Neural progenitor cell (in vitro differentiated cells): ENCODE measurements around the gene BRIX1. TPM values are rescaled to one million over a fixed set of nuclear protein-coding genes. Genes with fewer than 3 reads are reported as not detected.

Source experiments
- DNase-seq: peaks from one replicate; pipeline ENCODE4 v3.0.0-alpha.2; 2016; ENCODE audit warnings: low spot score
- H2AFZ ChIP-seq: fragments of 200-600 bp; sonication (generic); replicated peaks from 2 replicates; pipeline ENCODE4 v1.6.1; 2016; ENCODE audit warnings: antibody characterized with exemption
- H3F3A ChIP-seq: fragments of 200-600 bp; sonication (generic); 2 replicates; pipeline ENCODE4 v1.6.1; 2016; ENCODE audit warnings: antibody characterized with exemption, low read depth
- H3K27ac ChIP-seq: fragments of 200-600 bp; sonication (generic); 2 replicates; pipeline ENCODE4 v1.5.1; 2016; ENCODE audit warnings: mild to moderate bottlenecking
- H3K27me3 ChIP-seq: fragments of 200-600 bp; sonication (generic); 2 replicates; pipeline ENCODE4 v1.6.1; 2016; ENCODE audit warnings: mild to moderate bottlenecking, moderate library complexity
- H3K36me3 ChIP-seq: fragments of 200-600 bp; sonication (generic); 2 replicates; pipeline ENCODE4 v1.5.1; 2016
- H3K4me1 ChIP-seq: fragments of 200-600 bp; sonication (generic); 2 replicates; pipeline ENCODE4 v1.6.1; 2016; ENCODE audit warnings: mixed run types
- H3K4me2 ChIP-seq: fragments of 200-600 bp; sonication (generic); 2 replicates; pipeline ENCODE4 v1.6.1; 2016
- H3K4me3 ChIP-seq: fragments of 200-600 bp; sonication (generic); 2 replicates; pipeline ENCODE4 v1.5.1; 2016
- H3K79me2 ChIP-seq: fragments of 200-600 bp; sonication (generic); 2 replicates; pipeline ENCODE4 v1.6.1; 2016; ENCODE audit warnings: low read depth
- H3K9ac ChIP-seq: fragments of 200-600 bp; sonication (generic); 2 replicates; pipeline ENCODE4 v1.6.1; 2016
- H3K9me3 ChIP-seq: fragments of 200-600 bp; sonication (generic); 2 replicates; pipeline ENCODE4 v1.5.1; 2016; ENCODE audit warnings: low read depth
- H4K20me1 ChIP-seq: fragments of 200-600 bp; sonication (generic); 2 replicates; pipeline ENCODE4 v1.6.1; 2016; ENCODE audit warnings: low read depth
- H3K27ac Mint-ChIP-seq: 3 replicates; pipeline ENCODE4 v1.8.0; 2021; ENCODE audit warnings: mixed read lengths
- H3K27me3 Mint-ChIP-seq: 2 replicates; pipeline ENCODE4 v1.8.0; 2022; ENCODE audit warnings: low read depth, mild to moderate bottlenecking, inconsistent platforms, moderate library complexity, mixed read lengths; ENCODE audit not compliant: insufficient read depth
- H3K36me3 Mint-ChIP-seq: 3 replicates; pipeline ENCODE4 v1.8.0; 2021; ENCODE audit warnings: mixed read lengths
- H3K4me1 Mint-ChIP-seq: 3 replicates; pipeline ENCODE4 v1.8.0; 2021; ENCODE audit warnings: mixed read lengths
- H3K4me3 Mint-ChIP-seq: 3 replicates; pipeline ENCODE4 v1.8.0; 2021; ENCODE audit warnings: mild to moderate bottlenecking, moderate library complexity, mixed read lengths
- H3K9me3 Mint-ChIP-seq: 3 replicates; pipeline ENCODE4 v1.8.0; 2020; ENCODE audit warnings: mixed read lengths
- CTCF ChIP-seq: fragments of 200-600 bp; sonication (generic); IDR thresholded peaks from 2 replicates; pipeline ENCODE4 v1.5.1; 2017; ENCODE audit warnings: antibody characterized with exemption, mild to moderate bottlenecking
- EZH2 ChIP-seq: fragments of 200-600 bp; sonication (generic); IDR thresholded peaks from 2 replicates; pipeline ENCODE4 v1.6.1; 2017; ENCODE audit warnings: antibody characterized with exemption, mild to moderate bottlenecking, moderate library complexity
- EZH2phosphoT487 ChIP-seq: fragments of 200-600 bp; sonication (generic); IDR thresholded peaks from 2 replicates; pipeline ENCODE4 v1.6.1; 2017; ENCODE audit warnings: antibody characterized with exemption
- total RNA-seq: library from RNA; depleted of rRNA; stranded (reverse); fragments of >200 nt; gene quantifications from 2 replicates; pipeline ENCODE4 v1.2.3, GENCODE V29; 2015; ENCODE audit warnings: low replicate concordance

The BRIX1 gene
- total RNA-seq, 1 donor from 2014 or later: 61.2 TPM

GRCh38 chr5:34944044-34944443, 28.5 kb downstream of the BRIX1 start:
- Histone ChIP-seq H4K20me1 (no peaks in the 10 kb centered on the region), H3K4me3 (no peak overlapping the region), H2AFZ (no peak overlapping the region), H3K79me2 (no peaks in the 10 kb centered on the region), H3K27me3 (no peaks in the 10 kb centered on the region), H3K36me3 (peaks cover 28% of the 10 kb centered on the region), H3K27ac (no peak overlapping the region), H3K9me3 (no peaks in the 10 kb centered on the region), H3K9ac (no peak overlapping the region), H3K4me2 (no peak overlapping the region), H3F3A (no peaks in the 10 kb centered on the region), H3K4me1 (no peaks in the 10 kb centered on the region)
- no peak for DNase-seq
- TF ChIP-seq CTCF: no peak
- no peak for TF ChIP-seq EZH2phosphoT487
- no peak for TF ChIP-seq EZH2
- Mint-ChIP-seq H3K4me1 (no peaks in the 10 kb centered on the region), H3K36me3 (peaks cover 18% of the 10 kb centered on the region), H3K9me3 (no peaks in the 10 kb centered on the region), H3K4me3 (no peak overlapping the region), H3K27me3 (no peaks in the 10 kb centered on the region), H3K27ac (no peak overlapping the region)

- Histone ChIP-seq H3K4me2 (no peak overlapping the region), H3K9ac (no peak overlapping the region), H2AFZ (no peak overlapping the region), H3K36me3 (peaks cover 29% of the 10 kb centered on the region), H4K20me1 (no peaks in the 10 kb centered on the region), H3K4me3 (no peak overlapping the region), H3F3A (no peaks in the 10 kb centered on the region), H3K4me1 (no peaks in the 10 kb centered on the region), H3K27me3 (no peaks in the 10 kb centered on the region), H3K9me3 (no peaks in the 10 kb centered on the region), H3K79me2 (no peaks in the 10 kb centered on the region), H3K27ac (no peak overlapping the region)
- Mint-ChIP-seq H3K4me1 (no peaks in the 10 kb centered on the region), H3K9me3 (no peaks in the 10 kb centered on the region), H3K27me3 (no peaks in the 10 kb centered on the region), H3K27ac (no peak overlapping the region), H3K4me3 (no peak overlapping the region), H3K36me3 (peaks cover 17% of the 10 kb centered on the region)
- no peak for DNase-seq
- TF ChIP-seq EZH2phosphoT487 (no peak), CTCF (no peak), EZH2 (no peak)
Measured at GRCh38 chr5:34944460-34945047, 29.0 kb downstream of the BRIX1 start.

GRCh38 chr5:34957321-34957720, 41.8 kb downstream of the BRIX1 start:
- TF ChIP-seq CTCF (no peak), EZH2phosphoT487 (no peak), EZH2 (no peak)
- Mint-ChIP-seq H3K36me3 (peaks cover 14% of the 10 kb centered on the region), H3K4me3 (no peak overlapping the region), H3K4me1 (no peaks in the 10 kb centered on the region), H3K9me3 (no peaks in the 10 kb centered on the region), H3K27me3 (no peaks in the 10 kb centered on the region), H3K27ac (no peak overlapping the region)
- Histone ChIP-seq H3K27me3 (no peaks in the 10 kb centered on the region), H3K36me3 (peaks cover 6% of the 10 kb centered on the region), H3F3A (no peaks in the 10 kb centered on the region), H4K20me1 (no peaks in the 10 kb centered on the region), H3K4me3 (no peak overlapping the region), H3K4me1 (no peaks in the 10 kb centered on the region), H2AFZ (no peak overlapping the region), H3K9ac (no peak overlapping the region), H3K4me2 (no peak overlapping the region), H3K9me3 (no peaks in the 10 kb centered on the region), H3K79me2 (no peaks in the 10 kb centered on the region), H3K27ac (no peak overlapping the region)
- no peak for DNase-seq
